Measurements from ENCODE around the gene SLC4A3. TPM values are rescaled to one million over a fixed set of nuclear protein-coding genes. Genes with fewer than 3 reads are reported as not detected.
A peak's percentile ranks its signal among the peaks of the same experiment; 100 is the strongest.

The SLC4A3 gene
- total and polyA plus RNA-seq, 2 of the 8 experiments (the other 6 are each of a cell fraction or from before 2014, with no cell fraction given): 4.8 to 7.4 TPM

- H2BK120ac ChIP-seq (replicated peaks; ENCODE audit: low read depth, low read length): no peak overlapping the region
- H2AK5ac ChIP-seq (ENCODE audit: low read depth, low read length): no peak overlapping the region
- H4K91ac ChIP-seq (replicated peaks; ENCODE audit: insufficient read length, low read length): no peak overlapping the region
- H3K79me1 ChIP-seq (ENCODE audit: low read depth, low read length): no peaks in the 10 kb centered on the region
- CTCF ChIA-PET (ENCODE audit: partially characterized antibody): interaction anchor here (0.5 to 6.1 kb wide), 38 partner anchors 9 to 360 kb away, joined by 3 to 175 read pairs (median 5); partner anchors contain the start of genes INHA, OBSL1 and TMEM198
- no peak overlapping the region for H4K5ac ChIP-seq (ENCODE audit: insufficient read length, low read depth, low read length)
- H3K4me3 ChIP-seq (ENCODE audit: extremely low read depth in 1 of 4, insufficient read depth in 2 of 4, low read depth in 3 of 4, low read length in 4 of 4): no peak overlapping the region
- no peak overlapping the region for H3K4ac ChIP-seq (replicated peaks; ENCODE audit: insufficient read length, low read depth, low read length)
- no peak overlapping the region for H3K9ac ChIP-seq (replicated peaks in 1 of 4; ENCODE audit: extremely low read depth in 1 of 4, low read depth in 3 of 4, low read length in 3 of 4)
- TF ChIP-seq MAFK (IDR thresholded peaks at IDR 0.05; ENCODE audit: low read depth, low read length) (no peak), NRF1 (IDR thresholded peaks at IDR 0.05; ENCODE audit: low read depth, low read length) (no peak)
- no peaks in the 10 kb centered on the region for H3K36me3 ChIP-seq (ENCODE audit: control insufficient read depth in 2 of 4, insufficient read depth in 4 of 4, low read length in 3 of 4)
- FAIRE-seq (no peak), DNase-seq (ENCODE audit: low read depth in 1 of 2, low spot score in 2 of 2) (no peak)
- no peak overlapping the region for H3K56ac ChIP-seq (replicated peaks; ENCODE audit: insufficient read length, low read depth, low read length)
- H3K14ac ChIP-seq (ENCODE audit: insufficient read length): no peak overlapping the region
- peaks cover 0 to under 1% of the 10 kb centered on the region in 2 experiments; a peak in 1 of 4 replicates for H3K9me3 ChIP-seq (ENCODE audit: insufficient read depth in 2 of 2, low read depth in 1 of 2, low read length in 1 of 2)
- H3K79me2 ChIP-seq (ENCODE audit: control insufficient read depth in 1 of 2, insufficient read depth in 2 of 2, low read length in 2 of 2): no peaks in the 10 kb centered on the region
- no peak overlapping the region for H3K23ac ChIP-seq (ENCODE audit: insufficient read length)
- H3K23me2 ChIP-seq (ENCODE audit: low read depth, low read length): no peaks in the 10 kb centered on the region
- no peaks in the 10 kb centered on the region for H4K20me1 ChIP-seq (replicated peaks in 1 of 2; ENCODE audit: control insufficient read depth in 1 of 2, insufficient read depth in 2 of 2, low read length in 2 of 2)
- H2BK15ac ChIP-seq (ENCODE audit: low read length): 0 out of 2 replicates have a peak overlapping the region, but pooled peaks have one; percentile 22
- no peak overlapping the region for H3K18ac ChIP-seq (ENCODE audit: extremely low read depth, low read length)
- H2BK20ac ChIP-seq (ENCODE audit: low read length): peak overlapping the region; percentile 51; the same call in 1 of the 2 replicates
- 0 out of 2 replicates have a peak overlapping the region, but pooled peaks have one; percentile 57 for H2AFZ ChIP-seq (ENCODE audit: low read length)
- no peak overlapping the region for H4K8ac ChIP-seq (ENCODE audit: extremely low read depth, insufficient read depth, low read length)
- peak overlapping the region; percentile 14; the same call in 1 of the 2 replicates for H2BK12ac ChIP-seq (ENCODE audit: low read depth, low read length)
- no peak overlapping the region for H3K27ac ChIP-seq (ENCODE audit: low read depth, low read length)
- H2BK5ac ChIP-seq (ENCODE audit: low read depth, low read length): no peak overlapping the region
- 91% methylated on average over 23 of the region's 23 CpGs; no CpG with 5 or more reads in 1 of the 2 experiments for WGBS, 2 experiments (ENCODE audit: extremely low coverage in 1 of 2, insufficient coverage in 1 of 2, insufficient read length in 1 of 2, insufficient replicate concordance in 2 of 2, low coverage in 1 of 2, low lambda C conversion rate in 2 of 2, missing lambda C conversion rate in 1 of 2)
- POLR2A ChIA-PET (ENCODE audit: partially characterized antibody): interaction anchor here (0.9 to 2.2 kb wide), 6 partner anchors 10 to 126 kb away, joined by 3 to 12 read pairs (median 4); no protein-coding TSS in a partner anchor
- peaks cover 3 to 15% (median 6%) of the 10 kb centered on the region in 4 experiments for H3K4me1 ChIP-seq (replicated peaks in 1 of 4; ENCODE audit: control insufficient read depth in 3 of 4, insufficient read depth in 4 of 4, low read length in 3 of 4)
- no peak overlapping the region for H3K4me2 ChIP-seq (ENCODE audit: insufficient read depth in 1 of 2, low read depth in 2 of 2, low read length in 2 of 2)
- no peaks in the 10 kb centered on the region for H3K27me3 ChIP-seq (replicated peaks in 1 of 4; ENCODE audit: control insufficient read depth in 3 of 4, extremely low read depth in 1 of 4, insufficient read depth in 3 of 4, low read length in 3 of 4)
Measured at GRCh38 chr2:219688560-219689445, 61.4 kb downstream of the SLC4A3 start.
